GM21528 (cell line): ENCODE measurements around the gene NEO1.

ENCODE experiments used
- ATAC-seq: cut with Tn5 transposase; IDR thresholded peaks from one replicate; pipeline ENCODE4 v1.9.1; 2021; ENCODE audit warnings: mild to moderate bottlenecking, moderate library complexity; ENCODE audit not compliant: unreplicated experiment, low FRiP score

Gene NEO1

DNA sequence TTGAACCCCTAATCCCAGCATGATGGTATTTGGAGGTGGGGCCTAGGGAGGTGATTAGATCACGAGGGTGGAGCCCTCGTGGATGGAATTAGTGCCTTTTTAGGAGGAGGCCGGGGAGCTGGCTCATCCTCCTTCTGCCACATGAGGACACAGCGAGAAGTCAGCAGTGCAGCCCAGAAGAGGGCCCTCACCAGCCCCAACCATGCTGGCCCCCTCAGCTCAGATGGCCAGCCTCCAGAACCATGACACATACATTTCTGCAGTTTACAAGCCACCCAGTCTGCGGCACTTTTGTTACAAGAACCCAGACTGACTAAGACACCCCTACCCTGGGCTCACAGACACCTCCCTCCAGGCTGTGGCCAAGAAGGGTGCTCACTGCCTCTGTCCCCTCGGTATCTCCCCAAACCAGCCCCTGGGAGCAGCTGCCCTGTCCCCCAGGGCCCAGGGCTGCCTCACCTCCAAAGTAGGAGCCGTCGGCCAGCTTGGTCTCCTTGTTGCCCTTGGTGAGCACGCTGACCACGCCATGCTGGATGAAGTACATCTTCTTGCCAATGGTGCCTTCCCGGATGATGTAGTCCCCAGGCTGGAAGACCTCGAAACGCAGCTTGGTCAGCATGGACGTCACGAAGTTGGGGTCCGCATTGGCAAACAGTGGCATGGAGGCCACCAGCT, 272.4 kb downstream of the NEO1 start:
- no peak for ATAC-seq

DNA sequence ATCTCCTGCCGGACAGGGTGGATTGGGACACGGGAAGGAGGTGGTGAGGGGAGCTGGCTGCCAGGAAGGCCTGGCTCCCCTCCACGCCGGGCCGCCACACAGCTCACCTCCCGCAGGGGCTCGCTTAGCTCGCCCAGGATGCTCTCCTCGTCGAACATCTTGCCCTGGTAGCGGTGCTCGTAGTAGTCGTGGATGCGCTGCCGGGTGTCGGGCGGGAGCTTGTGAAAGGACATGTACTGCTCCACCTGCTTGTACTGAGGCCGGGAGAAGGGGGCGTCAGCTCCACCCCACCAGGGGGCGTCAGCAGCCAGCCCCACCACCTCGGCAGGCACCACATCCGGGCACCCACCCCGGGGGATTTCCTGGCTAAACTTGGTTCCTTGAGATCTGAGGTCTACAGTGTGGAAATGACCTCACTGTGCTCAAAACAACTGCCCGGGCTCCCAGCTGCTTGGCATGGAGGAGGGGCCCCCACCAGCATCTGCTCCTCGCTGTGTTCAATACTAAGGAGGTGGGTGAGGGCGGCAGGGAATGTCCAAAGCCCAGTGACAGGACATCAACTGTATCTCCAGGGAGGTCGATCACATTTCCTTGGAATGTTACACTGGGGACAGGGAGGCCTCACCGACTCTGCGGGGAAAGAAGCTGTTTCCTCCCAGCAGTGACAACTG, 273.1 kb downstream of the NEO1 start:
- no peak for ATAC-seq

DNA sequence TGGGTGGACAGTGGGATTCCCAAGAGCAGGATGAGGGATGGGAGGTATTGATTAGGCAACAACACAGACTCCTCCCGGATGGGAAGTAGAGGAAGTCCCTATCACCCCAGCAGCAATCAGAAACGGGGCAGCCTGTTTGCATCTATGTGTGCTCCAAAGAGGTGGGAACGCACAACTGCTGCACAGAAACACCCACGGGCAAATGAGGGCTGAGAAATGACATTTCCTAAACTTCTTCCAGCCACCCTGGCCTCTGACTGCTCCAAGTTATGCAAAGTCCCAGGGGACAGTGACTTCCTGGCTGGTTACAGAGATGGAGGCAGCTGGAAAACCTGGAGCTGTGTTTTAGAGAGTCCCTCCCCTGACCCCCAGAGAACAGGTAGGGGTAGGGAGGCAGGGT, 273.9 kb downstream of the NEO1 start:
- ATAC-seq = no peak

DNA sequence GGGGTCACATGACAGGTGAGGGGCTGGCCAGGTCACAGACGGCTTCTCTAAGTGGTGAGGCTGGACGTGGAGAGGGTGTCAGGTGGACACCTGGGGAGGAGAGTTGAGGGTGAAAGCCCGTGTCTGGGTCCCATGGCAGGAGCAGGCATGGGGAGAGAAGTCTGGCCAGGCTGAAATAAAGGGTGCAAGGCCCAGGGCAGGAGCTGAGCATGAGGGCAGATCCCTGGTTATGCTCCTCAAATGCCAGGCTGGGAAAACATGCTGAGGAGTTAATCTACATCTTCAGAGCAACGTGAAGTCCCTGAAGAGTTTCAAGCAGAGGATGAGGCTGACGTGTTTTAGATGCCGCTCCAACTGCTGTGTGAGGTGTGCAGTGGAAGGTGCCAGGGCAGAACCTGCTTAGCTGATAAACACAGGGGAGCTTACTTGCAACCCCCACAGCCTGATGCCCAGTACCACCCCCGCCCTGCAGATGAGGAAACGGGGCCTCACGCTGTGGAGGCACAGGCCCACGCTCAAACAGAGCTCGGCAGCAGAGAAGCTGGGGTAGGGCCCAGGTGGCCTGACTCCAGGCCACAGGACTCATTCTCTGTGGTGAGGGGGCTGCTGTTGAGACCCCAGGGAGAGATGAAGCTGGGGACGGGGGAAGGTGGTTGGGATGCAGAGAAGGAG, 276.0 kb downstream of the NEO1 start:
- no peak for ATAC-seq

DNA sequence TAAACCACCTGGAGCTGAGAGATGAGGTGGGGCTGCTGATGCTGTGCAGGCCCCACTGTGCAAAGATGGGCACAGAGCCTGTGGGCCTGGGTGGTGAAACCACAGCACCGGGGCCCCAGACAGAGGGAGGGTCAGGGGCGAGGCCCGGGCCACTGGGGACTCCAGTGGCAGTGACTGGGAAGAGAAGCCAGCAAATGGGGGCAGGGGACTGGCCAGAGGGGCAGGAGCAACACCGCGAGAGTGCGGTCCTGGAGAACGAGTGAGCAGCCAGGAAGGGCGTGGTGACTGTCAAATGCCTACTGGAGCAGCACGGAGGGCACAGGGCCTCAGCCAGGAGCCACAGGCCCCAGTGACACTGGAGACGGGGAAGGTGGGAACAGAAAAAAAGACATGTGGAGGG, 276.7 kb downstream of the NEO1 start:
- no peak for ATAC-seq

DNA sequence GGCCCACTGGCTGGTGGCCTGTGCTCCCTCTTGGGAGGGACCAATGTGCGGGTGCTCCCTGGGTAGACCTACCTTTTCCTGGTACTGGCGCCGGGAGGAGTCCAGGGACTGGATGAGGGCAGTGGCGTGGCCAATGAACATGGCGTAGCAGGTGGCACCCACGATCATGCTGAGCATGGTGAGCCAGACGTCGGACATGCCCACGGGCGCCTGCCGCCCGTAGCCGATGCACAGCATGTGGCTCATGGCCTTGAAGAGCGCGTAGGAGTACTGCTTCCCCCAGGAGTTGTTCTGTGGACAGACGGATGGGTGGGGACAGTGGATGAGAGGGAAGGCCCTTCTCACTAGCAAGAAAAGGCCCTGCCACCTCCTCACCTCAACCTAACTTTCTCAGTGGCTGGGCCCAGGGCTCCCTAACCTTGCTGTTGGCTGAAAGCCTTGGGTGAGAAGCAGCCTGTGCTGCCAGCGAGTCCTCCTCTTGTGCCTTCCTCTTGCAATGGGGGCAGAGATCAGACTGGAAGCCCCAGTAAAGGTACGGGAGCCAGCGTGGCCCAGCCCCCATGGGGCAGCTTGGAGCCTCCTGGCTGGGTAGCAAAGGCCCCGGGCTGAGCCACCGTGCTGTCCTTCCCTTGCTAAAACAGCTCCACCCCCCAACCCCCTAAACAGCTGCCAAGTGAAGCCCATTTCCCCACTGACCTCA, 277.4 kb downstream of the NEO1 start:
- ATAC-seq = no peak

DNA sequence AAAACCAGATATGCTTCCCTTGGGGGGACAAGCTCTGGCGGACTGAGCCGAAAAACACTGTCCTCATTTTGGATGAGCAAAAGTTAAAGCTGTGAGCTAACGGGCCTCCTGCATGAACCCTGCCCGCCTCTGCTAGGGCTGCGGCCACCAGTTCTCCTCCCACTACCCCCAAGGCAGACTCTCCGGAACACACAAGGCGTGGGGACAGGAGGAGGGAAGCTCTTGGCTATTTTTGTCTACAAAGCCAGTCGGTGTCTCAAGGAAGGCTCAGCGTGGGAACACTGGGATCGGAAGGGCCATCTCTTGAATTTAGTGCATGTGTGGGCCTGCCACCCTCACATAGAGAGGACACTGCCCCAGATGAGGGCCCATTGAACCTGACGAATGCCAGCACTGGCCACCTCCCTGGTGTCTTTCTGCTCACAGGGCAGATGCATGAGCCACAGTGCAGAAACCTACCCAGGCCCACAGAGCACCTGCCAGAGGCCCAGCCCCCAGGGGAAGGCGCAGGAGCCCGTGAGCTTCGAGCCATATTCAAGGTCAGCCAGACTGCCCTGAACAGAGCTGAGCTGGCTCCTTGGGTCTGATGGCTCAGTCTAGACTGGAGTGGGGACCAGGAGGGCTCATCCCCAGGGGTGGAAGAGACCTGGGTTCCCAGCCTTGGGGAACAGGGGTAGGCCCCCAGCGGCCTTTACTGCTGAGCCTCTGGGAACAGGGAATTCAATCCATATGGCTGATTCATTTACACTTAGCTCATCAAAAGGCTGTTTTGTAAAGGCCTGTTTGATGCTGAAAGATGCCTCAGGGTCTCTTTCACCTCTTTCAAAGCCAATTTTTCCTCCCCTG, 278.2 kb downstream of the NEO1 start:
- no peak for ATAC-seq

DNA sequence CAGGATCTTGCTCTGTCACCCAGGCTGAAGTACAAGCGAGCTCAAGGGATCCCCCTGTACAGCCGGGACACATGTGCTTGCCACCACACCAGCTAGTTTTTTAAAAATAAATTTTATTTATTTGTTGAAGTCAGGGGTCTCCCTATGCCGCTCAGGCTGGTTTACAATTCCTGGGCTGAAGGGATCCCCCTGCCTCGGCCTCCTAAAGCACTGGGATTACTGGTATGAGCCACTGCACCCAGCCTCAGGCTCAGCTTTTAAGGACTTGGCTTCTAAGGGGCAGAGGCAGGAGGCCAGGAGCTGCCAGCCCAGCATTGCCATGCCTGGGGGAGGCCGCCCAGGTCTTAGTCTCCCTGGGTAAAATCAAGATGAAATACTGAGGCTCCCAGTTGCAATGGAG, 279.2 kb downstream of the NEO1 start:
- ATAC-seq = no peak

DNA sequence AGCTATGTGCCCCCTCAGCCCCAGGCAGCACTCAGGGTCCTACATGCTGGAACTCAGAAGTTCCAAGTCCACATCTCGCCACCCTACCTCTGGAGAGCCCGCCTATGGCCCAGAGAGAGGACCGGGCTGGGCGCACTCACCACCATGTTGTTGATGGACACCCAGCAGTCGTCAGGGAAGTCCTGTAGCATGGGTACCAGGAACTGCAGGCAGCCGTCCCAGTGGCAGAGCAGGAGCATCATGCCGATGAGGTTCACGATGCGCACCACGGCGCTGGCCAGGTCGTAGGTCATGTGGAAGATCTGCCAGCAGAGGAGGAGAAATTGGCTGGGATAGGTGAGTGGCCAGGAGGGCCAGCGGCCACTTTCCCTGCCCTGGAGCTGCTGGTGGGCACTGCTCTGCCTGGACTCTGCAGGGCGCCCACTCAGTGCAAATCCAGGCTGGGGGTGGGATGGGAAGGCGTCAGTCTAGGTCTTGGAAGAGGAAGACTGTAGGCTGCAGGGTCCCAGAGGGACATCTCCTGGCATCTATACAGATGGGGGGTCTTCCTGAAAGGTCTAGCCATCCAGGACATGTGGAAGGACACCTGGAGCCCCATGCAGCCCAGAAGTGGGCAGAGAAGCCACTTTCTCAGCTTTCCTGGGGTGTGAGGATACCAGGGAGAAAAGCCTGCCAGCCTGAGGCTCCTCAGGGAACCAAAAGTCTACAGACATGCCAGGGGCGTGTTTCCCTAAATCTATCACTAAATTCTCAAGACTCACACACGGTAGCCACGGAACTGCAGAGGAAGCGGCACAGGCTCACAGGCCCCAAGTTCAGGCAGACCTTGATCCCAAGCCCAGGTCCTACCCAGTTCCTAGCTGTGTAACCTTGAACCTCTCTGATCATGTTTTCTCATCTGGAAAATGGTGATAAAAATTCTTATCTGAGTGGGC, 280.0 kb downstream of the NEO1 start:
- ATAC-seq = no peak

DNA sequence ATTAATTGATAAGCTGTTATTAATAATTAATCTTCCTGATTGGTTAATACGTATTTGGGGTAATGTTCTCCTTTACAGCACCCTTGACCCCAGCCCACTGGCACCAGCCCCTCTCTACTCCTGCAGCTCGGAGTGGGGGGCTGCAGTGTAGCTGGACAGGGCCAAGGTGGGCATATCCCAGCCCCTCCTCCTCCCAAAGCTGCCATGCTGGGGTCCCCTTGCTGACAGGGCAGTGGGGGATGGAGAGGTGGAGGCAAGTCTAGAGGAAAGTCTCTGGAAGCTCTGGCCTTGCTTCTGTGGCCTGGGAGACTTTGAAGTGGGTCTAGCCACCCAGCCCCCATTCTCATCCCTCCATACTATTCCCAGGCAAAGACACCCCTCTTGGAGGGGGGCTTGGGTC, 280.7 kb downstream of the NEO1 start:
- no peak for ATAC-seq

DNA sequence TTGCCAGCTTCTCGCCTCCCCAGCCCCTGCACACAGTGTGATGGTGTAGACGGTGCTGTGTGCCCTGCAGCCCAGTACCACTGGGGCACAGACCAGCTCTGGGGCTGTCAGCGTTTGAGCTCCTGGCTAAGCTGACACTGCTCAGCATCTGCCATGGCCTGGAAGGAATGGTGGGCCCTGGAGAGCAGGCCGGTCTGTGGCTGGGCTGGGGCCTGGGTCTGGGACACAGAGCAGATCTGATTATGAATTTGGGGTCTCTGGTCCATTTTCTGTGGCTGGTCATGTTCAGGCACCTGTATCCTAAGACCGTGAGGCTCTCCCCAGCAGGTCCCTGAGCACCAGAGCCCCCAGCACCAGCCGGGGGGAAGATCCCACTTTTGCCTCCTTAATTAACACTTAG, 281.8 kb downstream of the NEO1 start:
- ATAC-seq = no peak

DNA sequence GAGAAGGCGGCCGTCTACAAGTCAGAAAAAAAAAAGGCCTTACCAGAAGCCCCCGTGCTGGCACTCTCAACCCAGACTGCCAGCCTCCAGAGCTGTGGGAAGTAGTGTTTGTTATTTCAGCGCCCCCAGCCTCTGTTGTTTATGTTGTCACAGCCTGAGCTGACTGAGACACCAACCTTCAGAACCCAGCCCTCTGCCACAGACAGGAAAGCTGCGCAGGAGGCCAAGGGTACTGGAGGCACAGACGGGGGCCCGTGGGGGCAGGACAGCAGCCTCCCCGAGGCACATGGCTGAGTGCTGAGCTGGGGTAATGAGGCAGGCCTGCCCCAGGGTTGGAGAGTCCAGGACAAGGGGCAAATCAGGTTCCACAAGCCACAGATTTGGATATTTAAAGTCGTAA, 282.8 kb downstream of the NEO1 start:
- ATAC-seq = no peak

DNA sequence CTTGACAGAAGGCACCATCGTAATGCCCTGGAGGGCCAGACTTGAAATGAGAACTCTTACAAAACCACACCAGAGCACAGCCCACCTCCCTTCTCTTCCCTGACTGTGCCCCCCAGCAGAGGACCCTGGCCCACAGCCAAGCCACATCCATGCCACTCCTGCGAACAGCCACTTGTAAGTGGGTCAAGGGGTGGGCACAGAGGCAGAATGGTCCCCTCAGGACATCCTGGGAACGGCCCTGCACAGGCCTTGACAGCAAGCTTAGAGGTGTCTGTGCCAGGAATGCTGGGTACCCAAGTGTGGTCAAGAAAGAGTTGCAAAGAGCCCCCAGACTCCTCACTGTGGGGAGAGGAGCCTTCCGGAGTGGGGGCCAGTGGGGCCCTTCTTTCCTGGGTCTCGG, 283.2 kb downstream of the NEO1 start:
- no peak for ATAC-seq

DNA sequence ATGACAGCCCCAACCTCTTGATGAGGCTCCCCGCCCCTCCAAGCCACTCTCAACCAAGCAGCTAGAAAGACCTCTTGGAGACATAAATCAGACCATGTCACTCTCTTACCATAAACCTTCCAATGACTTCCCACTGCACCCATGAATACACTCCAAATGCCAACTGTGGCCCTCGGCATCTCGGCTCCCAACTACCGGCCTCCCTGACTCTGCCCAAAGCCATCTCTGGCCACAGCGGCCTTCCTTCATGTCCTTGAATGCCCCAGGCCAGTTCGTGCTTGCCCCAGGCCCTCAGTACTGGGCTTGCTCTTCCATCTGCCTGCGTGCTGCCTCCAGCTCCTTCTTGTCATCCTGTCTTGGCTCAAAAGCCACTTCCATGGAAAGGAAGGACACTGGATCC, 284.5 kb downstream of the NEO1 start:
- ATAC-seq = no peak

DNA sequence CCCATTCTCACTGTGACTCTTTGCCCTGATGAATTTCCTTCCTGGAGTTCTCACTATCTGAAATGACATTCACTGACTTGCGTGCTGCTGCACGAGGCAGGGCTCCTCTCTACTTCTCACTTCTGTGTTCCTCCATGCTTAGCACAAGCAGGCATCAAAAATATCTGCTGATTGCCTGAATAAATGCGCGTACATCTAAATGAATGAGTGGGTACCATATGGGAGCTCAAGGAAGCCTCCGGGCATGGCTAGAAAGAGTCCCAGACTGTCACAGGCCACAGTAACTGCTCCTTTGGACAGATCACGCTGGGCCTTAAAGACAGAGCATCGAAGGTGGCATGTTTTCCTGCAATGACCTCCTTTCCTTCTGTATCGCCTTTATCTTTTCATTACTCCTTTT, 284.9 kb downstream of the NEO1 start:
- no peak for ATAC-seq

DNA sequence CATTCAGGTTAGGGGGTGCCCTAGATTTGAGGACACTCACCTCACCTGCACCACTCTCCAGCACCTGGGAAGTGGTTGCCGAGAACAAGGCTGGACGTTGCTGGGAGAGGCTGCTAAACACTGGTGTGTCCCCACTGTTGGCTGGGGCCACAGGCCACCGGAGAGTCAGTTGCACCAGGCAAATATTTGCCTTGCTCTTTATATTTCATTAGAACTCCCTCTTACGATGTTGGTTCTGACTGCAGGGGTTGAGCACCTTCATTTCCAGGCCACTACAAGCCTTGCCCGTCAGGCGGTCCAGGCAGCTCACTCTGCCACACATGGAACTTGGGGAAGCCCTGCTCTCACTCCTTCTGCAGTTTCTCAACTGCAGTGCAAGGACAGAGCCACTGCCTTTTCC, 285.8 kb downstream of the NEO1 start:
- ATAC-seq = no peak

DNA sequence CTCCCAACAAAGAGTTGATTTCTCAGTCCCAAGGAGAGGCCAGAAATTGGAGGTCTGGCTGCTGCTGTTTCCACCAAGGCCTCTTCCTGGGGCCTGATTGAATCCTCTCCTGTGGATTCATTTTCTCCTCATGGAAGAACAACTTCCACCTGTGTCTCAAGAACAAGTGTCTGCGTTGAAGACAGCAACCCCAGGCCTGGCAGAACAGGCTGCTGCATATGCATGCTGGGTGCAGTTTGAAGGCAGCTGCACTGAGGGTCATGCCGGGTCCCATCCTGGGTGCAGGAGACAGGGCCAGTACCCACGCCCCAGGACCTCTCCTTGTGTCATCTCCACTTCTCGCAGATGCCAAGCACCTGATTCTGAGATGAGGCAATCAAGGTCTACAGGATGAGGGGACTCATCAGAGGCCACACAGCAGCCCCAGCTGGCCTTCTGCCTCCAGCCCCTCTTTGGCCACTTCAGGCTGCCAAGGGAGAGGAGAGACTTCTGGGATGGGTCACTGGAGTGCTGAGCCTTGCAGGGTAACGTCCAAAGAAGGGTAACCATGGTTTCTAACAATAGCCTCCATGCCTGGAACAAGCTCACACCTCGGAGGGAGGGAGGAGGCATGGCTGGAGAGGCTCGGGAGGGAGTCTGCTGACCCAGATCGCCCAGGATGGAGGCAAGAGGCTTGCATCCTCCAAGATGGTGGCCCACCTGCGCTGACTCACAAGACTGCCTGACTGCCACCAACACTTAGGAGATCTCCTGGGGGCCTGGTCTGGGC, 286.5 kb downstream of the NEO1 start:
- no peak for ATAC-seq

DNA sequence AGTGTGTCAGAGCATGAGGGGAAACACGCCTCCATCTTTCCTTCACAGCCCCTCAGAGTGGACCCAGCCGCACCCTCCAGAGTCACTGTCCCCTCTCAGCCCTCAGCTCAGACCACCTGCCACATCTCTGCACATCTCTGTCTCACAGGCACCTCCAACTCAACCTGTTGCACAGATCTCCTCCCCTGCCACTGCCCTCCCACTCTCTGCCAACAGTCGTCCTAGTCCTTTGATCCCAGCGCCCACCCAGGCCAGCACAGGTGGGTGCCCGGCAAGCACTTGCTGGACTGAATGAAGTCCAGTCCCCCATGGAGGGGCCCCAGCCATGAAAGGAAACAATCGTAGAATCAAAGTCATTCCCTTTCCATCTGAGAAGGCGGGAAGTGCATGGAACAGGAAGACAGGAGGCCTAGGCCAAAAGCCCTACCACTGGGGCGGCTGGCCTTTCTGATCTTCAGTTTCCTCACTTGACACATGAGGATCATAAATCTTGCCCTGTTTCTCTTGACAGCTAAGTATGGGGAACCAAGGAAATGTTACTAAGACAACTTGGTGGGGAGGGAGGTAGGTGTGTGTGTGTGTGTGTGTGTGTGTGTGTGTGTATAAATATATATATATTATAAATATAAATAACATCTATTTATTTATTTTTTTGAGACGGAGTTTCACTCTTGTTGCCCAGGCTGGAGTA, 288.4 kb downstream of the NEO1 start:
- no peak for ATAC-seq
